HCT116 (cell line): ENCODE data around the gene EWSR1. TPM values are rescaled to one million over a fixed set of nuclear protein-coding genes. Genes with fewer than 3 reads are reported as not detected.
A peak's percentile ranks its signal among the peaks of the same experiment; 100 is the strongest.

Experiments
- ATAC-seq: fragments of 200-7000 bp; cut with Tn5 transposase; 2 replicates; pipeline ENCODE4 v1.9.1; 2020; ENCODE audit warnings: mild to moderate bottlenecking, moderate library complexity
- BruUV-seq: library from RNA; stranded (reverse); fragments of 400-500 nt; replicated peaks from 2 replicates; lab custom pipeline; 2021; lab: Mats Ljungman, UMichigan
- CTCF ChIA-PET: fragments of 300-600 bp; sonication (Branson Sonifier 250); formaldehyde crosslinking; loops from one replicate; lab custom pipeline; 2021; ENCODE audit warnings: antibody characterized with exemption; lab: Charles Lee
- POLR2A ChIA-PET: fragments of 300-600, 350-600 bp; sonication (Branson Sonifier 250); formaldehyde crosslinking; loops from one replicate; lab custom pipeline; 2021; ENCODE audit warnings: antibody characterized with exemption; lab: Charles Lee
- RAD21 ChIA-PET, 2 experiments: fragments of 300-600 bp; sonication (Branson Sonifier 250); formaldehyde crosslinking; loops; one replicate each; lab custom pipeline; 2023; ENCODE audit warnings: low total read pairs in 2 of 2; ENCODE audit not compliant: uncharacterized antibody in 2 of 2, unreplicated experiment in 2 of 2, low non-redundant PET in 1 of 2; lab: Charles Lee
- DNase-seq: peaks from one replicate; pipeline ENCODE4 v3.0.0-alpha.2; 2010; ENCODE audit warnings: low read depth, low spot score
- H2AFZ ChIP-seq: fragments of 200-600 bp; shearing (Covaris generic), sonication (generic); 2 replicates; pipeline ENCODE4 v1.6.1; 2017; ENCODE audit warnings: low read depth, mixed run types, mixed read lengths, antibody characterized with exemption, low read length; ENCODE audit not compliant: poor library complexity, severe bottlenecking
- H3K27ac ChIP-seq: 2 replicates; pipeline ENCODE4 v1.5.1; 2012; ENCODE audit warnings: low read depth, low read length
- H3K27me3 ChIP-seq: fragments of 200-600 bp; sonication (generic); 2 replicates; pipeline ENCODE4 v1.6.1; 2016; ENCODE audit warnings: mixed run types, low read length, mixed read lengths; ENCODE audit not compliant: insufficient read depth
- H3K36me3 ChIP-seq, 2 experiments: fragments of 200-500 bp in 1 of 2; fragments of 200-600 bp in 1 of 2; sonication (Bioruptor generic) in 1 of 2; sonication (generic) in 1 of 2; 2 replicates each; pipeline versions ENCODE4 v1.5.1 to v1.6.1; 2014 to 2016; ENCODE audit warnings: low read length in 2 of 2, inconsistent platforms in 1 of 2, mixed read lengths in 1 of 2, mixed run types in 1 of 2; ENCODE audit not compliant: insufficient read depth in 2 of 2, control insufficient read depth in 1 of 2
- H3K4me1 ChIP-seq, 2 experiments: fragments of 200-600 bp in 1 of 2; sonication (generic) in 1 of 2; 2 replicates each; pipeline versions ENCODE4 v1.5.1 to v1.6.1; 2012 to 2017; ENCODE audit warnings: low read length in 2 of 2, inconsistent platforms in 1 of 2, mild to moderate bottlenecking in 1 of 2, mixed read lengths in 1 of 2, mixed run types in 1 of 2, moderate library complexity in 1 of 2; ENCODE audit not compliant: insufficient read depth in 2 of 2, control insufficient read depth in 1 of 2
- H3K4me2 ChIP-seq: fragments of 200-600 bp; sonication (generic); 2 replicates; pipeline ENCODE4 v1.6.1; 2017; ENCODE audit warnings: mixed run types, low read length, mixed read lengths
- H3K4me3 ChIP-seq, 2 experiments: fragments of 200-600 bp in 1 of 2; sonication (generic) in 1 of 2; replicated peaks in 1 of 2; 2 replicates each; pipeline ENCODE4 v1.5.1; 2011 to 2016; ENCODE audit warnings: low read length in 2 of 2, control low read depth in 1 of 2, low read depth in 1 of 2, mild to moderate bottlenecking in 1 of 2, mixed read lengths in 1 of 2, mixed run types in 1 of 2
- H3K79me2 ChIP-seq: fragments of 200-600 bp; sonication (generic); 2 replicates; pipeline ENCODE4 v1.6.1; 2017; ENCODE audit warnings: mild to moderate bottlenecking, mixed run types, low read length, moderate library complexity, mixed read lengths; ENCODE audit not compliant: insufficient read depth
- H3K9ac ChIP-seq: fragments of 200-600 bp; sonication (generic); 2 replicates; pipeline ENCODE4 v1.6.1; 2016; ENCODE audit warnings: low read length, mixed read lengths
- H3K9me2 ChIP-seq: fragments of 200-600 bp; sonication (generic), shearing (Covaris generic); 2 replicates; pipeline ENCODE4 v1.6.1; 2017; ENCODE audit warnings: mixed run types, mild to moderate bottlenecking, moderate library complexity; ENCODE audit not compliant: insufficient read depth
- H3K9me3 ChIP-seq, 2 experiments: fragments of 200-500 bp in 1 of 2; fragments of 200-600 bp in 1 of 2; sonication (Bioruptor generic) in 1 of 2; sonication (generic) in 1 of 2; 2 replicates each; pipeline ENCODE4 v1.6.1; 2014 to 2017; ENCODE audit warnings: low read length in 2 of 2, mixed read lengths in 2 of 2, inconsistent platforms in 1 of 2, low read depth in 1 of 2, mild to moderate bottlenecking in 1 of 2, mixed run types in 1 of 2, moderate library complexity in 1 of 2; ENCODE audit not compliant: control insufficient read depth in 1 of 2, insufficient read depth in 1 of 2
- H4K20me1 ChIP-seq: fragments of 200-600 bp; sonication (generic), shearing (Covaris generic); 2 replicates; pipeline ENCODE4 v1.6.1; 2017; ENCODE audit warnings: mixed run types, mild to moderate bottlenecking, moderate library complexity; ENCODE audit not compliant: insufficient read depth
- RAD21 ChIP-seq: IDR thresholded peaks from 2 replicates; pipeline ENCODE4 v1.6.1; 2012; ENCODE audit warnings: low read depth, mild to moderate bottlenecking
- SRF ChIP-seq: IDR thresholded peaks from 2 replicates; pipeline ENCODE4 v1.6.1; 2012; ENCODE audit warnings: low read depth
- ZBTB33 ChIP-seq: IDR thresholded peaks from 2 replicates; pipeline ENCODE4 v1.6.1; 2011; ENCODE audit warnings: mild to moderate bottlenecking, low read length, moderate library complexity; ENCODE audit not compliant: insufficient replicate concordance; ENCODE audit errors: extremely low read depth
- ZFX ChIP-seq: fragments of 450-650 bp; IDR thresholded peaks from 2 replicates; pipeline ENCODE4 v1.6.1; 2017
- intact Hi-C: fragments of 100-400 bp; cut with micrococcal nuclease; formaldehyde crosslinking; loops from 2 replicates; pipeline ENCODE4 v1.10.0; 2022
- total RNA-seq: library from RNA; stranded (reverse); gene quantifications from one replicate; pipeline ENCODE4 v1.2.1, GENCODE V29; 2021; ENCODE audit not compliant: unreplicated experiment

Gene EWSR1
- total RNA-seq, 1 experiment from 2014 or later = 335 TPM

- Histone ChIP-seq H2AFZ (no peak overlapping the region), H3K4me2 (no peak overlapping the region), H3K9me3 (no peaks in the 10 kb centered on the region), H3K79me2 (peaks cover 7% of the 10 kb centered on the region; the same call in 1 of the 2 replicates), H3K4me1 (peaks cover 35 to 63% of the 10 kb centered on the region in 2 experiments), H4K20me1 (no peaks in the 10 kb centered on the region), H3K27ac (peak overlapping the region; percentile 31; the same call in 1 of the 2 replicates), H3K27me3 (no peaks in the 10 kb centered on the region), H3K36me3 (no peaks in the 10 kb centered on the region), H3K9me2 (no peaks in the 10 kb centered on the region), H3K9ac (no peak overlapping the region), H3K4me3 (no peak overlapping the region)
- BruUV-seq = no TSS peak
- intact Hi-C loops = no loop called here
- POLR2A ChIA-PET = no interaction called here
- ATAC-seq (no peak), DNase-seq (no peak)
- TF ChIP-seq RAD21 (no peak), ZBTB33 (no peak), SRF (no peak), ZFX (no peak)
- RAD21 ChIA-PET = no interaction called here
- CTCF ChIA-PET = no interaction called here
These were observed 41.4 kb downstream of the EWSR1 start for GRCh38 chr22:29309332-29310064.
